OCI-LY7 (cell line): ENCODE results near the gene OSBPL7. TPM values are rescaled to one million over a fixed set of nuclear protein-coding genes. Genes with fewer than 3 reads are reported as not detected.

Experiments
- BruUV-seq: library from RNA; stranded (reverse); fragments of 400-500 nt; replicated peaks from 2 replicates; lab custom pipeline; 2021; lab: Mats Ljungman, UMichigan
- CTCF ChIA-PET: fragments of 300-600 bp; sonication (Branson Sonifier 250); formaldehyde crosslinking; loops from one replicate; lab custom pipeline; 2022; ENCODE audit warnings: antibody characterized with exemption; ENCODE audit not compliant: unreplicated experiment; lab: Charles Lee
- POLR2A ChIA-PET: fragments of 300-600 bp; sonication (Branson Sonifier 250); formaldehyde crosslinking; loops from one replicate; lab custom pipeline; 2022; ENCODE audit warnings: antibody characterized with exemption; lab: Charles Lee
- DNase-seq: peaks from one replicate; pipeline ENCODE4 v3.0.0-alpha.2; 2015; ENCODE audit warnings: low spot score
- H2AFZ ChIP-seq: fragments of 200-600 bp; sonication (generic), shearing (Covaris generic); 2 replicates; pipeline ENCODE4 v1.6.1; 2014; ENCODE audit warnings: mild to moderate bottlenecking, antibody characterized with exemption, low read length, moderate library complexity
- H3K27ac ChIP-seq: fragments of 200-600 bp; sonication (generic); 2 replicates; pipeline ENCODE4 v1.5.1; 2014; ENCODE audit warnings: mixed run types, low read depth, mild to moderate bottlenecking, moderate library complexity, low read length, inconsistent platforms; ENCODE audit not compliant: poor library complexity, severe bottlenecking
- H3K36me3 ChIP-seq: fragments of 200-600 bp; sonication (generic); 2 replicates; pipeline ENCODE4 v1.6.1; 2014; ENCODE audit warnings: mild to moderate bottlenecking, antibody characterized with exemption, low read length, moderate library complexity, mixed read lengths; ENCODE audit not compliant: insufficient read depth
- H3K4me1 ChIP-seq: fragments of 200-600 bp; sonication (generic); 2 replicates; pipeline ENCODE4 v1.5.1; 2014; ENCODE audit warnings: mild to moderate bottlenecking, low read length; ENCODE audit not compliant: insufficient read depth, poor library complexity, severe bottlenecking
- H3K4me2 ChIP-seq: fragments of 200-600 bp; sonication (generic); 2 replicates; pipeline ENCODE4 v1.6.1; 2014; ENCODE audit warnings: mild to moderate bottlenecking, low read length
- H3K4me3 ChIP-seq: fragments of 200-600 bp; sonication (generic); 2 replicates; pipeline ENCODE4 v1.5.1; 2014; ENCODE audit warnings: mild to moderate bottlenecking, low read depth, low read length; ENCODE audit not compliant: poor library complexity, severe bottlenecking
- H3K79me2 ChIP-seq: fragments of 200-600 bp; sonication (generic); 2 replicates; pipeline ENCODE4 v1.6.1; 2016; ENCODE audit warnings: low read depth, mild to moderate bottlenecking, low read length, moderate library complexity, mixed read lengths; ENCODE audit not compliant: insufficient read depth
- H3K9me2 ChIP-seq: fragments of 200-600 bp; sonication (generic); 2 replicates; pipeline ENCODE4 v1.6.1; 2016; ENCODE audit warnings: mild to moderate bottlenecking, low read length, mixed read lengths; ENCODE audit not compliant: insufficient read depth
- H3K9me3 ChIP-seq: fragments of 200-600 bp; sonication (generic); 2 replicates; pipeline ENCODE4 v1.6.1; 2014; ENCODE audit warnings: mild to moderate bottlenecking, mixed run types, low read length, mixed read lengths
- H4K20me1 ChIP-seq: fragments of 200-600 bp; sonication (generic); 2 replicates; pipeline ENCODE4 v1.6.1; 2014; ENCODE audit warnings: mild to moderate bottlenecking, antibody characterized with exemption, low read length, moderate library complexity, mixed read lengths; ENCODE audit not compliant: insufficient read depth
- CTCF ChIP-seq: fragments of 200-600 bp; sonication (generic); conservative IDR thresholded peaks from 2 replicates; pipeline ENCODE4 v1.5.1; 2014; ENCODE audit warnings: mild to moderate bottlenecking, antibody characterized with exemption, low read length, moderate library complexity, mixed read lengths
- EZH2phosphoT487 ChIP-seq: fragments of 200-600 bp; sonication (generic); IDR thresholded peaks from 2 replicates; pipeline ENCODE4 v1.6.1; 2018; ENCODE audit warnings: low read depth, borderline replicate concordance, mild to moderate bottlenecking, mixed run types, antibody characterized with exemption, low read length, moderate library complexity, mixed read lengths
- intact Hi-C: fragments of 100-400 bp; cut with micrococcal nuclease; formaldehyde crosslinking; loops from one replicate; pipeline ENCODE4 v1.10.0; 2022; ENCODE audit not compliant: unreplicated experiment
- total RNA-seq, 2 experiments: library from RNA; depleted of rRNA in 1 of 2; stranded (reverse); fragments of >200 nt in 1 of 2; shearing (Covaris generic) in 1 of 2; gene quantifications; 2 replicates each; pipeline ENCODE4 v1.2.3, GENCODE V29; 2014 to 2022

The OSBPL7 gene
- total RNA-seq, 2 experiments from 2014 or later, result 24.4 to 35.7 TPM

GRCh38 chr17:47791025-47791424 lies 30.6 kb downstream of the OSBPL7 start:
- Histone ChIP-seq H3K27ac (no peak overlapping the region), H3K4me3 (no peak overlapping the region), H3K9me2 (no peaks in the 10 kb centered on the region), H3K79me2 (no peaks in the 10 kb centered on the region), H3K4me1 (no peaks in the 10 kb centered on the region), H2AFZ (no peak overlapping the region), H3K9me3 (no peaks in the 10 kb centered on the region), H3K36me3 (no peaks in the 10 kb centered on the region), H3K4me2 (no peak overlapping the region), H4K20me1 (no peaks in the 10 kb centered on the region)
- intact Hi-C loops, result no loop called here
- ChIA-PET CTCF (no interaction called here), POLR2A (no interaction called here)
- no TSS peak for BruUV-seq
- DNase-seq, result no peak
- no peak for TF ChIP-seq CTCF
- TF ChIP-seq EZH2phosphoT487, result no peak

GRCh38 chr17:47789611-47790561 lies 31.7 kb downstream of the OSBPL7 start:
- no peak for DNase-seq
- no peak overlapping the region for H2AFZ ChIP-seq
- no peaks in the 10 kb centered on the region for H3K36me3 ChIP-seq

More at GRCh38 chr17:47789611-47790561, 31.7 kb downstream of the OSBPL7 start:
- no peaks in the 10 kb centered on the region for H3K4me1 ChIP-seq
- H4K20me1 ChIP-seq, result no peaks in the 10 kb centered on the region
- no peak for TF ChIP-seq CTCF
- no peak for TF ChIP-seq EZH2phosphoT487
- no peak overlapping the region for H3K4me2 ChIP-seq
- ChIA-PET POLR2A (no interaction called here), CTCF (no interaction called here)
- intact Hi-C loops, result loop anchor here (5.0 kb wide), 1 partner anchor 38 kb away; no protein-coding TSS in a partner anchor
- no TSS peak for BruUV-seq
- H3K79me2 ChIP-seq, result no peaks in the 10 kb centered on the region
- H3K27ac ChIP-seq, result no peak overlapping the region
- H3K9me2 ChIP-seq, result no peaks in the 10 kb centered on the region
- no peak overlapping the region for H3K4me3 ChIP-seq
- H3K9me3 ChIP-seq, result no peaks in the 10 kb centered on the region
